DMS79 treated with DMSO at 0.1 percent for 48 hours (cell line): Measurements from ENCODE around the gene COASY.

Experiments used
- DNase-seq: peaks from one replicate; lab custom pipeline; 2025; lab: John Stamatoyannopoulos, UW

The COASY gene

GRCh38 chr17:42574463-42574862 is 12.5 kb downstream of the COASY start:
- DNase-seq, result no peak

DNA sequence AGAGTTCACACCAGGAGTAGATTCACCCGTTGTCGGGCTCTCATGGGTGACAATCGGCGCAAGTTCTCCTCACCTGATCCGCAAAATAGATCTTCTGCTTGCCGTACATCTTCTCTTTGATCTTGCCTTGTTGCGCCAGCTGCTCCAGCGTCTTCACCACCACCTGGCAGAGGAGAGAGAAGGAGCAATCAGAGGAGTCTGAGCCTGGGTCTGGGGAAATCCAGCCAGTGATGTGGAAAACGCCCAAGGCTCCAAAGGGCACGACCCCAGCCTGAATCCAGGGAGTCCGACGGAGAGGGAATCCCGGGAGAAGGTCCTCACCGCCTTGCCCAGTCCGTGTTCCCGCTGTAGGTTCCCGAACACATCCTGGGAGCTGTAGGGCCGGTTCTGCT is 15.2 kb downstream of the COASY start:
- peak; percentile 15 for DNase-seq

GRCh38 chr17:42577532-42578281 is 15.8 kb downstream of the COASY start, which contains the start of gene PSMC3IP:
PSMC3IP (minus strand) TSS chr17:42577729; CDS start chr17:42577686, 43 bp downstream.
- peak; percentile 89 for DNase-seq

DNA sequence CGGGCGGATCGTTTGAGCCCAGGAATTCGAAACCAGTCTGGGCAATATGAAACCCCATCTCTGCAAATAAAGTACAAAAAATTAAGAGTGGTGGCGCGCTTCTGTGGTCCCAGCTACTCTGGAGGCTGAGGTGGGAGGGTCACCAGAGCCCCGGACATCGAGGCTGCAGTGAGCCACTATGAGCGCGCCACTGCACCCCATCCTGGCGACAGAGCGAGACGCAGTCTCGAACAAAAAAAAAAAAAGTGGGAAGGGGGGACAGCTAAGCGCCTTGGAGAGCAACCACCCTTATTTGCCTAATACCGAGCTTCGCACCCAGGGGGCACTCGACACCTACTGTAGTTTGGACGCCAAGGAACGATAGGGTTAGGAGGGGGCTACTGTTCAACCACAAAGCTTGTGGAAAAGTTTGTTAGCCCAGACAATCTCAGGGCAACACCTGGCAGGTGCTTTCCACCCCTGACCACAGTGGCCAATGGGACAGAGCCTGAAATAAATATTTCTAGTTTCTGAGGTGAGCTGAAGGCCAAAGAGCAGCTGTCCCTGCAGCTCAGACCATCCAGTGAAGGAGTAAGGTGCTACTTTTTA is 16.4 kb downstream of the COASY start:
- peak; percentile 85 for DNase-seq

DNA sequence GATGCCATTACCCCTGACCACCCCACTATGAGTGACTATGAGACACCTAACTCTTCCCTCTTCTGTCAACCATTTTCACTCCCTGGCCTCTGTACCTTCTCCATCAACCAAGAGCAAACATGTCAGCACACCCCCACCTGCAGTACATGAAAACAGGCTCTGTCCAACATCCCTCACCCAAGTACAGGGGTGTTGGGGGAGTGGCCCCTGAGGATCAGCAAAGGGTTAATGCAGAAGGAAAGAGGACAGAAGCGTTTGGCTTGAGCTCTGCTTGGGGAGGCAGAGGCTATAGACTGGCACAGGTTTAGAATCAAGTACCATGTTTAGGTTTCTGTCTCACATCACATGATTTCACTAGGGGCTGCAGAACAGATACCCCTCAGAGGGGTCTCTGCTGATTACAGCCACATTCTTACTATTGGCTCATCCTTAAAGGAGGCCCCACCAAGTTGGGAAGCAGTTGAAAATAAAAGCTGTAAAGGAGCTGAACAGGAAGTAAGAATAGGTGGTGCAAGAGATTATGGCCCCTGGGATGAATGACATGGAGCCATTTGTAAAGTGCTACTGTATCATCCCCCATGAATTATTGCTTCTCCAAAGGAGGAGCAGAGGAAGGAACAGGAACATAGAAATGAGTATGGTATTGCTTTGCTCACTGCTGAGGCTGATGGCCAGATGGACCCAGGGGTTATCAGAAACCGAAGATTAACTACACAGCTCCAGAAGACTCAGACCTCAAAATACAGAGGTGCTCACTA is 18.0 kb downstream of the COASY start:
- DNase-seq, result no peak

GRCh38 chr17:42581744-42582270 is 19.9 kb downstream of the COASY start:
- no peak for DNase-seq

GRCh38 chr17:42584880-42585279 is 22.9 kb downstream of the COASY start:
- no peak for DNase-seq

GRCh38 chr17:42585353-42585752 is 23.4 kb downstream of the COASY start:
- DNase-seq, result no peak

DNA sequence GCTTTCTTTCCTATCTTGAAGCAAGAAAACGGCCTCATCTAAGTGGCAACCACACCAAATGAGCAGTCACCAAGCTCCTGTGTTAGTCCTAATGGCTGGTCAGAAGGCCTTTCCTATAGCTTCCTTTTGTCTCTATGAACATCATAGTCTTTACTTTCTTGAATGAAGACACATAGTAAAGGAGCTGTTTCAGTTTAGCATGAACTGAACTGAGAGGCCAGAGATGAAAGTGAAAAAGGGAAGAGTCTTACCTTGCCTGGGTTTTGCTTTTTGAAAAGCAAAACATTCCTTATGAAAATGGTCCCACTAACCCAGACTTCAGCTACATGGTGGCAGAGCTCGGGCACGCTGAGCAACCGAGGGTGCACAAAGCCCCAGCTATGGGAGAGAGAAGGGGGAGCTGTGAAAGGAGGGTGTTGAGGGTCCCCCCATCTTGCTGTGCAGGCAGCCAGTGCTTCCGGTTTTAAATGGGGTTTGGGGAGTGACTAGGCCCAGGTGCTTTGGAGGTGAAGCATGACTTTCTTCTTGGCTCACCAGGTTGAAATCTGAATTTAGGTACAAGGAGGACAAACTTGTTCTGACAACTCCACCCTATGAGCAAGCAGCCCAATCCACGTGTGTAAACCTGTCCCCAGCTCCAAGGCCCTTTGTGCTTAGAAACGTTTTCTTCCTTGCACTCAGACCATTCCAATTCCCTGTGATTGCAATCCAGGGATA is 24.7 kb downstream of the COASY start:
- no peak for DNase-seq

GRCh38 chr17:42590886-42591285 is 28.9 kb downstream of the COASY start:
- no peak for DNase-seq

DNA sequence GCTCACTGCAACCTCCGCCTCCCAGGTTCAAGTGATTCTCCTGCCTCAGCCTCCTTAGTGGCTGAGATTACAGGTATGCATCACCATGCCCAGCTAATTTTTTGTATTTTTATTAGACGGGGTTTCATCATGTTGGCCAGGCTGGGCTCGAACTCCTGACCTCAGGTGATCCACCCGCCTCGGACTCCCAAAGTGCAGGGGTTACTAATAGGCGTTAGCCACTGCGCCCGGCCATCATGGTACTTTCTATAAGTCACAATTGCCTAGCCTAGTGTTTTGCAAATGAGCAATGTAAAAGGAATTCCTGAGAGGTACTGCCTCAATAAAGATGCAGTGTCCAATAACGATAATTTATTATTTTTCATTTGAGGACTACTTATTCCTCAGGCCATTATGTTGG is 29.5 kb downstream of the COASY start:
- no peak for DNase-seq

DNA sequence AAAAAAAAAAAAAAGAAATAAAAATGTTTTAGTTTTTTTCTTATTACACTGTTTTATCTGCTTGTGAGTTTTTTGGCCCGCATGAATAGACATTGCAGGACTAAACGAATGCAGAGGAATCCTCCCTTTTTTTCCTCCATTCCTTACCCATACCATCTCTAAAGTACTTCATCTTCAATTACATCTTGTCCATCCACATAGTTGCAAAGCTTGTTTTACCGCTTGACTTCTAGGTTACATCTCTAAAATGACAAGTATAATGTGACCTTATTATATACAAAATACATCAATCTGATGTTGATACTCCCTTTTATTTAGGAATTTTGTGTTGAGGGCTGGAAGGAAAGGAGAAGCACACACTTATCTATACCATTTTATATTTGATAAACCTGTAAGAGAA is 34.4 kb downstream of the COASY start:
- no peak for DNase-seq

GRCh38 chr17:42598905-42599304 is 37.0 kb downstream of the COASY start:
- peak; percentile 93 for DNase-seq

GRCh38 chr17:42603318-42603717 is 41.4 kb downstream of the COASY start:
- DNase-seq, result no peak

- no peak for DNase-seq
These were observed 45.8 kb downstream of the COASY start for GRCh38 chr17:42607769-42608168.

- DNase-seq, result peak; percentile 37
These were observed 46.6 kb downstream of the COASY start for GRCh38 chr17:42608305-42609181.

DNA sequence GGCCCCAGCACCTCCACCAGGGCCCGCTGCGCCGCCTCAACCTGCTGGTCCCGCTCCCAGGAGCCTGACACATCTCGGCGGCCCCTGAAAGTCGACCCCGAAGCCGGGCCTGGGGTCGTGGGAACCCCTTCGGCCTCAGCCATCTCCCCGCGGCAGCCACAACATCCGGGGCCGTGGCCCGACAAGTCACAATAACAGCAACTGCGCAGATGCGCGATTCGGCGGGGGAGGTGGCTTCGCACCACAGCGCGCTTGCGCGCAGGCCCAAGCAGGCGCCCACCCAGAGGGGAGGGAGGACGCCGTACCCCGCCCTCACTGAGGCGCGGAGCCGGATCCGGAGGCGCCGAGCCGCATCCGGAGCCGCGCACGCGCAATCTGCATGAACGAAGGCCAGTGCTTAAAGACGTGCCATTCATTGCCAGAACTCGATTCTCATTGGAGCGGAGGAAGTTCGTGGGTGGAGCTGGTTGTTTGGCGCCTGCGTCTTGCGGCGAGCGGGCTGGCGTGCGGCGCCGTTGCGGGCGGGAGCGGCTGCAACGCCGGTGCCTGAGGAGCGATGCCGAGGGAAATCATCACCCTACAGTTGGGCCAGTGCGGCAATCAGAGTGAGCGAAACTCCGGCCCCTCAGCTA is 47.4 kb downstream of the COASY start, which contains the start of the genes RETREG3 and TUBG1:
TSS of gene RETREG3 (minus strand) at position 193 of the 632 bp plus-strand sequence. CDS start at position 143, 50 bp downstream.
TSS of gene TUBG1 (plus strand) at position 502 of the 632 bp plus-strand sequence. CDS start at position 557, 55 bp downstream.
- DNase-seq, result peak; percentile 97

- peak; percentile 39 for DNase-seq
These were observed 48.2 kb downstream of the COASY start for GRCh38 chr17:42609814-42610801.

DNA sequence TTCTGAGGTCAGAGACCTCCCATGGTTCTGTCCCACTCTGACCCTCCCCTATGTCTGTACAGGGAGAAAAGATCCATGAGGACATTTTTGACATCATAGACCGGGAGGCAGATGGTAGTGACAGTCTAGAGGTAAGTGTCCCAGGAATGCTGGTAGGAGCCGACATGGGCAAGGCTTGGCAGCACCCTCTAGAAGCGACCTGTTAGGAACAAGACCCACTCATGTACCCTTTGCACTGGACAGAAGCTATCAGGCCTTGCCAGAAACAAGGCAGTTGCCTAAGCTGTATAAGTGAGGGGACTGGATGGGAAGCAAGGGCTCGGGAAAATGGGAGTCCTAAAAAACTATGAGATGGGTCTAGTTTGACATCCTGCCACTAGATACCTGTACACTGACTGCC is 50.1 kb downstream of the COASY start:
- DNase-seq, result no peak
